Fibroblast of lung (primary cell): ENCODE measurements around the gene LYPLAL1.
"Not testable (repeated sequence)": the region's sequence is repeated elsewhere in the genome, so short reads cannot be mapped to it uniquely, and the experiment has no call there.

Source experiments
- CTCF ChIP-seq, 2 donors: IDR thresholded peaks in 1 of 2; conservative IDR thresholded peaks in 1 of 2; 1 replicate in 1 of 2; 2 replicates in 1 of 2; pipeline ENCODE4 v1.5.1; 2011 to 2012; ENCODE audit warnings: low read length in 2 of 2, control low read depth in 1 of 2, inconsistent platforms in 1 of 2, low read depth in 1 of 2, mild to moderate bottlenecking in 1 of 2
- EZH2 ChIP-seq: IDR thresholded peaks from 2 replicates; pipeline ENCODE4 v1.5.1; 2012; ENCODE audit warnings: low read length, control low read depth, mild to moderate bottlenecking; ENCODE audit errors: missing control alignments

GRCh38 chr1:219195833-219196232 is 22.2 kb downstream of the LYPLAL1 start:
- TF ChIP-seq EZH2; CTCF (conservative IDR thresholded peaks at IDR 0.05 in 1 of 2, IDR thresholded peaks at IDR 0.05 in 1 of 2; ENCODE audit: low read depth in 1 of 2, low read length in 2 of 2): not testable (repeated sequence)
